Cardiac muscle cell (in vitro differentiated cells and primary cell): ENCODE data around the gene REM2. TPM values are rescaled to one million over a fixed set of nuclear protein-coding genes. Genes with fewer than 3 reads are reported as not detected.
A peak's percentile ranks its signal among the peaks of the same experiment; 100 is the strongest.

ENCODE experiments used
- DNase-seq, 2 donors: peaks; one replicate each; pipeline versions ENCODE4 v3.0.0 to v3.0.0-alpha.2; 2010 to 2017; ENCODE audit warnings: low read depth in 1 of 2, low spot score in 1 of 2
- H3K27ac ChIP-seq: fragments of 200-600 bp; sonication (generic); 2 replicates; pipeline ENCODE4 v1.5.1; 2016
- H3K27me3 ChIP-seq: fragments of 200-600 bp; sonication (generic); 2 replicates; pipeline ENCODE4 v1.6.0; 2016; ENCODE audit warnings: control low read depth
- H3K36me3 ChIP-seq: fragments of 200-600 bp; sonication (generic); 2 replicates; pipeline ENCODE4 v1.5.1; 2016; ENCODE audit warnings: control low read depth
- H3K4me1 ChIP-seq: fragments of 200-600 bp; sonication (generic); 2 replicates; pipeline ENCODE4 v1.8.1; 2017; ENCODE audit warnings: low read depth, mild to moderate bottlenecking, mixed run types
- H3K4me3 ChIP-seq: fragments of 200-600 bp; sonication (generic); 2 replicates; pipeline ENCODE4 v1.5.1; 2016; ENCODE audit warnings: mild to moderate bottlenecking
- H3K9me3 ChIP-seq: fragments of 200-600 bp; sonication (generic); 2 replicates; pipeline ENCODE4 v1.5.1; 2017; ENCODE audit warnings: low read depth, mild to moderate bottlenecking, control low read depth
- polyA plus RNA-seq: library from polyadenylated mRNA; unstranded; fragments of >200 nt; fragmentation: Nextera tagmentation; extraction: Ambion mirVana; gene quantifications from 2 replicates; pipeline ENCODE4 v1.2.1, GENCODE V29; 2016
- total RNA-seq: library from RNA; depleted of rRNA; stranded (reverse); fragments of >200 nt; gene quantifications from 2 replicates; pipeline ENCODE4 v1.2.3, GENCODE V29; 2016
- TF ChIP-seq, protein P1 (sequence below): IDR thresholded peaks from 2 replicates; pipeline ENCODE4 v1.5.1; 2012; ENCODE audit warnings: low read depth, mild to moderate bottlenecking, low read length

REM2 gene
- total and polyA plus RNA-seq, 2 experiments from 2014 or later = 2.7 to 5.1 TPM

GRCh38 chr14:22875748-22876319 lies 7.2 kb upstream of the REM2 start:
- TF ChIP-seq, protein P1, sequence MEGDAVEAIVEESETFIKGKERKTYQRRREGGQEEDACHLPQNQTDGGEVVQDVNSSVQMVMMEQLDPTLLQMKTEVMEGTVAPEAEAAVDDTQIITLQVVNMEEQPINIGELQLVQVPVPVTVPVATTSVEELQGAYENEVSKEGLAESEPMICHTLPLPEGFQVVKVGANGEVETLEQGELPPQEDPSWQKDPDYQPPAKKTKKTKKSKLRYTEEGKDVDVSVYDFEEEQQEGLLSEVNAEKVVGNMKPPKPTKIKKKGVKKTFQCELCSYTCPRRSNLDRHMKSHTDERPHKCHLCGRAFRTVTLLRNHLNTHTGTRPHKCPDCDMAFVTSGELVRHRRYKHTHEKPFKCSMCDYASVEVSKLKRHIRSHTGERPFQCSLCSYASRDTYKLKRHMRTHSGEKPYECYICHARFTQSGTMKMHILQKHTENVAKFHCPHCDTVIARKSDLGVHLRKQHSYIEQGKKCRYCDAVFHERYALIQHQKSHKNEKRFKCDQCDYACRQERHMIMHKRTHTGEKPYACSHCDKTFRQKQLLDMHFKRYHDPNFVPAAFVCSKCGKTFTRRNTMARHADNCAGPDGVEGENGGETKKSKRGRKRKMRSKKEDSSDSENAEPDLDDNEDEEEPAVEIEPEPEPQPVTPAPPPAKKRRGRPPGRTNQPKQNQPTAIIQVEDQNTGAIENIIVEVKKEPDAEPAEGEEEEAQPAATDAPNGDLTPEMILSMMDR = no peak
- H3K27ac ChIP-seq = no peak overlapping the region
- peaks cover under 1% of the 10 kb centered on the region for H3K4me1 ChIP-seq
- DNase-seq = no peak
- H3K4me3 ChIP-seq = no peak overlapping the region
- H3K36me3 ChIP-seq = peaks cover 17% of the 10 kb centered on the region
- no peaks in the 10 kb centered on the region for H3K9me3 ChIP-seq
- H3K27me3 ChIP-seq = no peaks in the 10 kb centered on the region

- H3K27me3 ChIP-seq = no peaks in the 10 kb centered on the region
- no peaks in the 10 kb centered on the region for H3K4me1 ChIP-seq
- H3K27ac ChIP-seq = no peak overlapping the region
- TF ChIP-seq, protein P1 = no peak
- H3K4me3 ChIP-seq = no peak overlapping the region
- no peaks in the 10 kb centered on the region for H3K9me3 ChIP-seq
- DNase-seq = no peak
- peaks cover 17% of the 10 kb centered on the region for H3K36me3 ChIP-seq
Observed at GRCh38 chr14:22877000-22877501, 6.0 kb upstream of the REM2 start.

DNA sequence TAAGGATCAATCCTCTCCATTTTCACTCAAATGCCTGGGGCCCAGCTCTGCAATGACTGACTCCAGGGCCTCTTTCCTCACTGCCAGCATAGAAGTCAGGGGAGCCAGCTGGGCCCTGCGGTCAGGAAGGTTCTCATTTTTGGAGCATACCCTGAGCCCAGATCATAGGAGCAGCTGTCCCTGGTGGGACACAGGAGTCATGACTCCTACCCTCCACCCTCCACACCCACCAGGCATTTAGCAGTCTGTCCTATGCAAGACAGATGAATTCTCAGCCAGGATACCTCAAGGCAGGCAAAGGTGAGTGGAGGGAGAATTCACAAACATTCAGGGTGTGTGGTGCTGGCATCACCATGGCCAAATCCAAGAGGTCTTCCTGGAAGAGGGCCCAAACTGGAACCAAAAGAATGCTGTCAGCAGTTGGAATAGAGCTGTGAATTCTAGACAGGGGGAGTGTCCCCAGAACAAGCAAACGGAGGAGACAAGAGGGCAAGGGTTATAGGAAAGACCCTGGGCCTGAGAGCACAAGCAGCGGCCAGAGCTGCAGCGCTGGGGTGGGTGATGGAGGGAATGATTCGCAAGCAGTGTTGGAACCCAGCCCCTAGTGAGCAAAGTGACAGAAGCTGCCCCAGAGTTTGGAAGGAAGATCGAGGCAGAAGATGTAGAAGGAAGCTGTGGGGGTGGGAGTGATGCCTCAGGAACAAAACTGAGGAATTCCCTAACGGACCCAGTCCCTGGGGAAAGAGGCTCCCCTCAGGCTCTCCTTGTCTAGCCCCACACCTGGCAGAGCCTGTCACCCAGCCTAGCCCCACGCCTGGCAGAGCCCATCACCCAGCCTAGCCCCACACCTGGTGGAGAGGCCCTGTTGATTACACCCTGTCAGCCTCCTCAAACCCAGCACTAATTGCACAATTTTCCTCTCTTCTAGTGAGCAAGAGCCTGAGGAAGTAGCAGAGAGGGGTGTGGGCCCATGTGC lies 4.5 kb upstream of the REM2 start:
- Histone ChIP-seq H3K36me3 (peaks cover 16% of the 10 kb centered on the region), H3K9me3 (no peaks in the 10 kb centered on the region), H3K4me1 (peaks cover 13% of the 10 kb centered on the region), H3K27ac (peak overlapping the region; percentile 39), H3K27me3 (no peaks in the 10 kb centered on the region), H3K4me3 (no peak overlapping the region)
- no peak for DNase-seq
- TF ChIP-seq, protein P1 = no peak

DNA sequence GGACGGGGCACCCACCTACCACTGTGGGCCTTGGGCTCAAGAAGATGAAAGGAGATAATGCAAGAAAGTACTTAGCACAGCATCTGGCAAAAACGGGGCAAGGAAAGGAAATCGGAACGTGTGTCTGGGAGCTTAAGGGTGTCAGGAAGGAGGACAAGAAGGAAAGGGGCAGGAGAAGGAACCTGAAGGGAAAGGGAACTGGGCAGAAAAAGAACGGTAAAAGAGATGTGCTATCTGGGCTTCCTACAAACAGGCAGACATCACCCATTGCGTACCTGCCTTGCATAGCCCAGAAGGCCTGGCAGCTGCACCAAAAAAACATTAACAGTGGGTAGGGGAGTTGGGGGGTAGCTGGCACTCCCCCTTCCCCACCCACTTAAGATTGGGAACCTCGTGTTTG lies 958 bp upstream of the REM2 start:
- Histone ChIP-seq H3K27me3 (no peaks in the 10 kb centered on the region), H3K27ac (peak overlapping the region; percentile 78), H3K4me1 (peaks cover 23% of the 10 kb centered on the region), H3K4me3 (no peak overlapping the region), H3K9me3 (no peaks in the 10 kb centered on the region), H3K36me3 (no peaks in the 10 kb centered on the region)
- TF ChIP-seq, protein P1 = no peak
- no peak for DNase-seq

DNA sequence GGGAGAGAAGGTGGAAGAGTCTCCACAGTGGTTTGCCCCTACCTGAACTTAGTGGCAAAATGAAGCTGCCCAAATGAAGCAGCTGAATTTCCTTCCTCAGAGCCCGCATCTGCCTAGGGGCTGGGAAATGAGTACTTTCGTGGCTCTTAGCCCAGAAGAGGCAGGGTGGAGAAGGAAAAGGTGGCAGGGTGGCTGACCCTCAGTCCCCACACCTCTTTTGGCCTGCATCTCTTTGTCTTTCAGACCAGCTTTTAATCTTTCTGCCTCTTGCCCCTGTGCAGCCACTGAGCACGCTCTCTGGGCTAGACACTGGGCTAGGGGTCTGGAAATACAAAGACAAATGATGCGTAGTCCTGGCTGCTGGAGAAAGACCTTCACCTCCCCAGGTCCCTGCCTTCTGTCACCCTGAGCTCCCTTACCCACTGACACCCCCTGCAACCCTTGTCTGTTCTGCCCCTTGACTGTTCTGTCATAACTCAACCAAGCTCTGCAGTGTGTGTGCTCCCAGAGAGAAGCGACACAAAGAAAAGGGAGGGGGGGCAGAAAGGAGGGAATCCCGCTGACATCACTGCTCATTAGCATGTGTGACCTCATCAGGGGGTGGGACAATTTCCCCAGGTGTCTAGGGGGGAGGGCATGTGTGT lies 371 bp upstream of the REM2 start:
- TF ChIP-seq, protein P1 = no peak
- Histone ChIP-seq H3K27ac (peak overlapping the region; percentile 78), H3K9me3 (no peaks in the 10 kb centered on the region), H3K4me3 (no peak overlapping the region), H3K36me3 (no peaks in the 10 kb centered on the region), H3K4me1 (peaks cover 25% of the 10 kb centered on the region), H3K27me3 (no peaks in the 10 kb centered on the region)
- DNase-seq = peak; percentile 49 to 69
